Measurements from ENCODE around the gene TPK1.

DNA sequence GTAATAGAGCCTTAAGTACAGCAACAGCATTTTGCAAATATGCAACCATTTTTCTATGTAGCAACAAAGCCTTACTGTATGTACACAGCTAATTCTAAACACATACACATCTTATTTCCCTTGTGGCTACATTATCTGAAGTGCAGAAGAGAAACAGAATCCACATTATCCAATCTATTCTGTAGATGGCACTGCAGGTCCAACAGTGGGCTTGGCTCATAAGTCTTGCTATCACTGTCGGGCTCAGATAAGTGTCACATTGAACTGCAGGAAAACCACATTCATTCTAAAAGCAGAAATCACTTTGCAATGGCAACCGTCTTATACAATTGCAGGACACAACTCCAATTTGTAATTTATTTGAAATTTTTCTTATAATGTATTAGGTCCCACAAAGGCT lies 322.5 kb downstream of the TPK1 start:
- TF ChIP-seq CTCF (conservative IDR thresholded peaks at IDR 0.05; ENCODE audit: low read depth, low read length) (no peak), POLR2A (IDR thresholded peaks at IDR 0.05; ENCODE audit: low read depth, low read length) (no peak), CEBPB (IDR thresholded peaks at IDR 0.05; ENCODE audit: low read depth, low read length) (no peak), CHD1 (IDR thresholded peaks at IDR 0.05; ENCODE audit: low read depth, low read length) (no peak), RAD21 (IDR thresholded peaks at IDR 0.05; ENCODE audit: low read length) (no peak), RCOR1 (IDR thresholded peaks at IDR 0.05; ENCODE audit: insufficient replicate concordance, low read length) (no peak)
- TF ChIP-seq, protein P1, sequence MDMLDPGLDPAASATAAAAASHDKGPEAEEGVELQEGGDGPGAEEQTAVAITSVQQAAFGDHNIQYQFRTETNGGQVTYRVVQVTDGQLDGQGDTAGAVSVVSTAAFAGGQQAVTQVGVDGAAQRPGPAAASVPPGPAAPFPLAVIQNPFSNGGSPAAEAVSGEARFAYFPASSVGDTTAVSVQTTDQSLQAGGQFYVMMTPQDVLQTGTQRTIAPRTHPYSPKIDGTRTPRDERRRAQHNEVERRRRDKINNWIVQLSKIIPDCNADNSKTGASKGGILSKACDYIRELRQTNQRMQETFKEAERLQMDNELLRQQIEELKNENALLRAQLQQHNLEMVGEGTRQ (IDR thresholded peaks at IDR 0.05; ENCODE audit: low read depth, low read length) = no peak
